ENCODE data around the gene TENM3.

TENM3 gene

DNA sequence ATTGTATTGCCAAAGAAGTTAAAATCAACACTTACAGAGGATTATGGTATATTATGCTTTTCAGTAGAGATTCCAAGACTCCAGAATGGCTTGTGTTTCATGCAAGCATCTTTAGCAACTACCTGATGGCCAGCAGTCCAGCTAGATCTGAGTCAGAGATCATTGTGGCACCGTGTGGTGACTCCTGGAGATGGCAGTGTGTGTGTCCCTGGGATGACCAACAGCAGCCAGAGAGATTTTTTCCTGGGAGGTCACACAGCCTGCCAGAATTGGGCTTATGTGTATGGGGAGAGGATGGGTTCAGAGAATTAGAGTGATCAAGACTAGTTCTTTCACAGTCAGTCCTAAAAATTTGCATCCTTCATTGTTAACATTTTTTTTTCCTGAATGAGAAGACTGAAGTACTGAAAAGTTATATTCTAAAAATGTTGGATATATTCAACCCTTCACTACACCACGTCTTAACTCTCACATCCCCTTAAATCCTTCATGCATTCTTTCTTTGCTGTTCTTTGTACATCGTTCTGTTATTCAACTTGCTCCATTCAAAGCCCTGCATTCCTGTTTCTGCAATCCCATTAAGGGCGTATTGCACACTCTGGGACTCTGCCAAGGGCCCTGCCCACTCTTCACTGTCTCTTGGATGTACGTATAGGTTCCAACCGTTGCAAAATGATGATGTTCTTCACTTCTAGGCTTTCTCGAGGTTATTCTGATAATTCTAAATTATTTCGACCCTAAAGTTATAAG lies 12.4 kb downstream of the TENM3 start:
- CTCF ChIA-PET: no interaction called here
- Histone ChIP-seq H3K27ac (ENCODE audit: extremely low read depth, low read depth, low read length) (no peak overlapping the region), H3K4me1 (ENCODE audit: control insufficient read depth, insufficient read depth, low read length) (no peaks in the 10 kb centered on the region)

GRCh38 chr4:182257016-182257415 lies 13.8 kb downstream of the TENM3 start:
- TF ChIP-seq YY2 (tag by site-specific recombination; IDR thresholded peaks at IDR 0.05): no peak
- no peak for TF ChIP-seq ZNF677 (tag by site-specific recombination; IDR thresholded peaks at IDR 0.05)
- TF ChIP-seq SP7 (tag by site-specific recombination; IDR thresholded peaks at IDR 0.05): no peak
- TF ChIP-seq EGR2 (tag by site-specific recombination; IDR thresholded peaks at IDR 0.05; ENCODE audit: low read depth): no peak
- no peak for TF ChIP-seq ZFP37 (tag by site-specific recombination; IDR thresholded peaks at IDR 0.05)
- Histone ChIP-seq H3K9me3 (ENCODE audit: control insufficient read depth, insufficient read depth, low read depth, low read length) (no peaks in the 10 kb centered on the region), H3K36me3 (ENCODE audit: control insufficient read depth in 2 of 2, insufficient read depth in 1 of 2, low read length in 2 of 2) (no peaks in the 10 kb centered on the region), H3K4me1 (ENCODE audit: control insufficient read depth, insufficient read depth, low read length) (no peaks in the 10 kb centered on the region), H3K27ac (ENCODE audit: extremely low read depth, low read depth, low read length) (no peak overlapping the region), H3K4me3 (ENCODE audit: low read depth, low read length) (no peak overlapping the region)
- ChIA-PET CTCF (interaction anchor here (0.7 kb wide), 1 partner anchor 342 kb away, joined by 3 read pairs; no protein-coding TSS in a partner anchor), POLR2A (no interaction called here)

More for the DNA sequence above, 12.4 kb downstream of the TENM3 start:
- POLR2A ChIA-PET: no interaction called here
- no peaks in the 10 kb centered on the region for H3K9me3 ChIP-seq (ENCODE audit: control insufficient read depth, insufficient read depth, low read depth, low read length)
- H3K36me3 ChIP-seq (ENCODE audit: control insufficient read depth in 2 of 2, insufficient read depth in 1 of 2, low read length in 2 of 2): no peaks in the 10 kb centered on the region
- H3K4me3 ChIP-seq (ENCODE audit: low read depth, low read length): no peak overlapping the region
- TF ChIP-seq AEBP2 (tag by site-specific recombination; IDR thresholded peaks at IDR 0.05; ENCODE audit: borderline replicate concordance) (no peak), ZNF544 (tag by site-specific recombination; IDR thresholded peaks at IDR 0.05) (no peak), ZNF624 (tag by site-specific recombination; IDR thresholded peaks at IDR 0.05) (no peak), ZNF24 (tag by site-specific recombination; IDR thresholded peaks at IDR 0.05) (no peak), ZNF174 (tag by site-specific recombination; IDR thresholded peaks at IDR 0.05) (no peak)
- TF ChIP-seq, protein P1, sequence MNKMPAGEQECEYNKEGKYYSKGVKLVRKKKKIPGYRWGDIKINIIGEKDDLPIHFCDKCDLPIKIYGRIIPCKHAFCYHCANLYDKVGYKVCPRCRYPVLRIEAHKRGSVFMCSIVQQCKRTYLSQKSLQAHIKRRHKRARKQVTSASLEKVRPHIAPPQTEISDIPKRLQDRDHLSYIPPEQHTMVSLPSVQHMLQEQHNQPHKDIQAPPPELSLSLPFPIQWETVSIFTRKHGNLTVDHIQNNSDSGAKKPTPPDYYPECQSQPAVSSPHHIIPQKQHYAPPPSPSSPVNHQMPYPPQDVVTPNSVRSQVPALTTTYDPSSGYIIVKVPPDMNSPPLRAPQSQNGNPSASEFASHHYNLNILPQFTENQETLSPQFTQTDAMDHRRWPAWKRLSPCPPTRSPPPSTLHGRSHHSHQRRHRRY (tag by site-specific recombination; IDR thresholded peaks at IDR 0.05): no peak

- H3K27ac ChIP-seq (ENCODE audit: extremely low read depth, low read depth, low read length): no peak overlapping the region
- H3K9me3 ChIP-seq (ENCODE audit: control insufficient read depth, insufficient read depth, low read depth, low read length): no peaks in the 10 kb centered on the region
- TF ChIP-seq OVOL3 (tag by site-specific recombination; IDR thresholded peaks at IDR 0.05) (no peak), ZBTB10 (tag by site-specific recombination; IDR thresholded peaks at IDR 0.05) (no peak), ZNF146 (tag by site-specific recombination; IDR thresholded peaks at IDR 0.05) (no peak), ZNF704 (tag by site-specific recombination; IDR thresholded peaks at IDR 0.05) (no peak)
- no peaks in the 10 kb centered on the region for H3K36me3 ChIP-seq (ENCODE audit: control insufficient read depth in 2 of 2, insufficient read depth in 1 of 2, low read length in 2 of 2)
- H3K4me1 ChIP-seq (ENCODE audit: control insufficient read depth, insufficient read depth, low read length): no peaks in the 10 kb centered on the region
- no peak overlapping the region for H3K4me3 ChIP-seq (ENCODE audit: low read depth, low read length)
- ChIA-PET CTCF (no interaction called here), POLR2A (no interaction called here)
Observed at GRCh38 chr4:182257503-182257902, 14.3 kb downstream of the TENM3 start.
